Adrenal gland (tissue), 5 donors: ENCODE data around the gene RIF1.

Source experiments
- CTCF ChIP-seq, 6 experiments: fragments of 450-650 bp in 4 of 6; fragments of 200-600 bp in 2 of 6; sonication (generic) in 1 of 6; IDR thresholded peaks; 1 replicate in 5 of 6; 2 replicates in 1 of 6; pipeline versions ENCODE4 v1.5.1 to v1.8.0; 2016 to 2021; ENCODE audit warnings: antibody characterized with exemption in 6 of 6, mild to moderate bottlenecking in 2 of 6, moderate library complexity in 1 of 6
- POLR2A ChIP-seq, 2 donors: fragments of 450-650 bp; IDR thresholded peaks; one replicate each; pipeline ENCODE4 v1.6.1; 2017; ENCODE audit warnings: antibody characterized with exemption in 2 of 2, mild to moderate bottlenecking in 2 of 2, moderate library complexity in 1 of 2
- donor health status: DM: no; HTN: no; CAD: no.

DNA sequence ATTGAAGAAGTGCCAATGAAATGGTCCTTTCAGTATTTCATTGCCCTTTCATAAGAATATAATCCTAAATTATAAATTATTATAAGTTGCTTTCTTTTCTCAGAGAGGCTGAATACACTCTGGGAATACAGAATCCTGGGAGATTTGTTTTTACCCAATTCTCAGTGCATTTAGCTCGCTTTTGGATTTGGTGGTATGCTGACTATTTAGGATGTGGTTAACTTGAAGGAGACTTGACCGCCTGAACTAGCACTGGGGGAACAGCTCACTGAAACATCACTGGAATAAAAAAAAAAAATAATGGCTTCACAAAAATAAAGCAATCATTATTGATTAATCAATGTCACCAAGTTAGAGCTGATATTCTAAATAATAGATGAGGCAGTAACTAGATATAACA is 42.1 kb upstream of the RIF1 start:
- no peak for TF ChIP-seq CTCF (IDR thresholded peaks at IDR 0.05)
- TF ChIP-seq POLR2A (IDR thresholded peaks at IDR 0.05): no peak
